Left kidney (tissue), 8 donors: ENCODE results near the gene ZMYM1. TPM values are rescaled to one million over a fixed set of nuclear protein-coding genes. Genes with fewer than 3 reads are reported as not detected.
"Not testable (repeated sequence)": the region's sequence is repeated elsewhere in the genome, so short reads cannot be mapped to it uniquely, and the experiment has no call there.

ENCODE experiments used
- DNase-seq: peaks from one replicate; pipeline ENCODE4 v3.0.0-alpha.2; 2013
- long read RNA-seq, 8 donors: transcript quantifications; one replicate each; lab custom pipeline, GENCODE V29; 2026
- polyA plus RNA-seq: library from polyadenylated mRNA; unstranded; fragments of 120-200 nt; gene quantifications from one replicate; pipeline ENCODE4 v1.2.1, GENCODE V29; 2013; ENCODE audit not compliant: insufficient read length

The ZMYM1 gene
- 27.0 TPM for polyA plus RNA-seq
- long read RNA-seq, donor 1, full-length matches to known transcripts: 1 of 1 reads
- long read RNA-seq, donor 1, partial matches to known transcripts: 0 of 1 reads
- long read RNA-seq, donor 1, other reads (novel, unspliced or antisense): 0 of 1 reads
- long read RNA-seq, donor 2, full-length matches to known transcripts: 3 of 3 reads
- long read RNA-seq, donor 2, partial matches to known transcripts: 0 of 3 reads
- long read RNA-seq, donor 2, other reads (novel, unspliced or antisense): 0 of 3 reads
- long read RNA-seq, donor 3, full-length matches to known transcripts: 3 of 9 reads
- long read RNA-seq, donor 3, partial matches to known transcripts: 6 of 9 reads
- long read RNA-seq, donor 3, other reads (novel, unspliced or antisense): 0 of 9 reads
- long read RNA-seq, donor 4: 0 reads
- long read RNA-seq, donor 5: 0 reads
- long read RNA-seq, donor 6, full-length matches to known transcripts: 5 of 5 reads
- long read RNA-seq, donor 6, partial matches to known transcripts: 0 of 5 reads
- long read RNA-seq, donor 6, other reads (novel, unspliced or antisense): 0 of 5 reads
- long read RNA-seq, donor 7: 0 reads
- long read RNA-seq, donor 8: 0 reads

GRCh38 chr1:35079003-35079930, at the start of gene ZMYM1:
ZMYM1 (plus strand) TSS chr1:35079385; CDS start chr1:35093988, 14,603 bp downstream.
- peak; percentile 92 for DNase-seq

- DNase-seq: no peak
Measured at GRCh38 chr1:35029761-35030160, 49.4 kb upstream of the ZMYM1 start.

GRCh38 chr1:35030338-35030737, 48.8 kb upstream of the ZMYM1 start:
- DNase-seq: no peak

- DNase-seq: peak; percentile 36
Measured at GRCh38 chr1:35030756-35031446, 48.3 kb upstream of the ZMYM1 start.

GRCh38 chr1:35032384-35032739, 46.8 kb upstream of the ZMYM1 start:
- no peak for DNase-seq

GRCh38 chr1:35033346-35033745, 45.8 kb upstream of the ZMYM1 start:
- no peak for DNase-seq

GRCh38 chr1:35036621-35037020, 42.6 kb upstream of the ZMYM1 start:
- DNase-seq: no peak

- DNase-seq: no peak
Measured at GRCh38 chr1:35037206-35037605, 42.0 kb upstream of the ZMYM1 start.

GRCh38 chr1:35038723-35039122, 40.5 kb upstream of the ZMYM1 start:
- no peak for DNase-seq

GRCh38 chr1:35043498-35043897, 35.7 kb upstream of the ZMYM1 start:
- DNase-seq: no peak

GRCh38 chr1:35044431-35044830, 34.8 kb upstream of the ZMYM1 start:
- no peak for DNase-seq

- DNase-seq: no peak
Measured at GRCh38 chr1:35046730-35047129, 32.5 kb upstream of the ZMYM1 start.

- DNase-seq: no peak
Measured at GRCh38 chr1:35047188-35047858, 31.9 kb upstream of the ZMYM1 start.

GRCh38 chr1:35049116-35049515, 30.1 kb upstream of the ZMYM1 start:
- DNase-seq: no peak

GRCh38 chr1:35053433-35053832, 25.8 kb upstream of the ZMYM1 start:
- DNase-seq: no peak

GRCh38 chr1:35054282-35054681, 24.9 kb upstream of the ZMYM1 start:
- not testable (repeated sequence) for DNase-seq

GRCh38 chr1:35058321-35058720, 20.9 kb upstream of the ZMYM1 start:
- not testable (repeated sequence) for DNase-seq

- DNase-seq: no peak
Measured at GRCh38 chr1:35058988-35059387, 20.2 kb upstream of the ZMYM1 start.

GRCh38 chr1:35062518-35063196, 16.5 kb upstream of the ZMYM1 start:
- no peak for DNase-seq

- DNase-seq: no peak
Measured at GRCh38 chr1:35064265-35064664, 14.9 kb upstream of the ZMYM1 start.

- DNase-seq: no peak
Measured at GRCh38 chr1:35069746-35070145, 9.4 kb upstream of the ZMYM1 start.
